HS-27A (cell line): ENCODE results near the gene TBL1XR1.

ENCODE experiments used
- DNase-seq: peaks from one replicate; pipeline ENCODE4 v3.0.0-alpha.2; 2012; ENCODE audit warnings: low read depth, missing footprints

Gene TBL1XR1

DNA sequence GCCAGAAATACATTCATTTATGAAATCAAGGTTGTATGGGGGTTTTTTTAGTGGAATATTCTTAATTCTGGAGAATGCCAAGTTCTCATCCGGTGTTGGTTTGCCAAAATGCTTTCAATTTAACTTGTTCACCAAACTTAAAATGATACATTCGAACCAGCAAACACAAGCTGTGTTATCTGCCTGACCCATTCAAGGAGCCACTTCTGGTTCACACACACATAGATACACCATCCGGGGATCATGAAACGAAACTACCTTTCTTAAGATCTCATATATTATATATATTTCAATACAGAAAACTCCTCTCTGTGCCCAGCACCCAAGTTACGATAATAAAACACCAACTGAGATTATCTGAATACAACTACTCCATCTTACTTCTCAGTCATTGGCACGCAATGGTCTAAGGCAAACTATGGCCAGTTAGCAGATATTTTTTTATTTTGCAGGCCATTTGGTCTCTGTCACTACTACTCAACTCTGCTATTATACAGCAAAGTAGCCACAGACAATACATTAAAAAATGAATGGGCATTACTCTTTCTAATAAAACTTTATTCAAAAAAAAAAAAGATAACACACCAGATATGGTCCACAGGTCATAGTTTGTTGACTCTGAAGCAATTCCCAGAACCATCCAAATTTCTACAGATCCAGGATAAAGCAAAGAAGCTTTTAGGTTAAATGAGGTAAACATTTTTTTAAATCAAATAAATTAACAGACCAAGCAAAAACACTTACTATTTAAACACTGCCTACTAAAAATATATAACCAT lies 89.6 kb downstream of the TBL1XR1 start:
- no peak for DNase-seq

DNA sequence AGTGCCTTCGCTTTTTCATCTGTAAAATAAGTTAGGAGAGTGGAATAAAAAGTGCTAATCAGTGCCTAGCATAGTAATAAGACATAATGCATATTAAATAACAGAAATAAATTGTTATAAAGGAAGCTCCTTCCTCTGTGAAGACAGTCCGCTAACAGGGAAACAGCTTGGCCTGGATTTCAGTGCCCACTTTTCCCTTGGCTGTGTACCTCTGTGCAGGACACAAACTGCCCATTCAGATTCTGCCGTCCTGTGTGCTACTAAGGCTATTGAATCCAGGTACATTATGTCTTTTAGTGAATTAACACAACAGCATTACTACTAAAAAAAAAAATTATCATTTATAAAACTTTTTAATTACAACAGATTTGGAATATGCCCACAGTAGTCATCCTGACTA lies 90.7 kb downstream of the TBL1XR1 start:
- no peak for DNase-seq

DNA sequence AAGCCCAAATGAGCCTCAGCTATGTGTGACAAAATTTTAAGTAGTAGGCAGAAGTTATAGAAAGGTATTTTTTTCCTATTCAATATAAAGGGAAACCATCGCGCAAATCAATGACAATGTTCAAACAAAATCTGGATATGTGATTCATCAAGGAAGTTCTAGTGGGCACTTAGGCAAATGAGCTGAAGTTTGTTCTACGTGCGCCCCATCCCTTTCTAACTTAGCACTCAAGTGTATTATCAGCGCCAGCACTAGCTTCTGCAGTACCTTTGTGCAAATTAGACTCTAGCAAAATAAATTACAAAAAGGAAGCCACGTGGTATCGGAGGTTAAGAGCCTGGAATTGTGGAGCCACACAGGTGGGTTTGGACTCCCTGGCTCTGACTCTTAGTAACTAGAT lies 91.1 kb downstream of the TBL1XR1 start:
- DNase-seq: no peak

DNA sequence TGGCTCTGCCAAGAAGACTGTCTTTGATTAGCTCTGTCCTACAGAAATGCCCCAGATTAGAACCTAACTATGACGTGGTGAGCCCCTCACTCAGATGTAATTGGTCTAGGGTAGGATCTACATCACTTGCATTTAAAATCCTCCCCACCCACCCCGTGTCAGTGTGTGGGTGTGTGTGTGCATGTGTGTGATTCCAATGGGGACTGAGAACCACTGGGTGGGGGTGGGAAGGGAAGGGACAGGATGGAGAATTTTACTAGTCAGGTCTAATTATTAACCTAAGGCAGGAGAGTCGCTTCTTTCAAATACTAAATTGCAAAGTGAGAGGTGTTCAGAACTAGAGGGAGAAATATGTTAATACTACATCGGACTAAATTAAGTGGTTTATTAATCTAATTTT lies 91.7 kb downstream of the TBL1XR1 start:
- DNase-seq: no peak

GRCh38 chr3:177104299-177104992 lies 92.8 kb downstream of the TBL1XR1 start:
- no peak for DNase-seq

GRCh38 chr3:177102553-177102952 lies 94.7 kb downstream of the TBL1XR1 start:
- DNase-seq: no peak

- DNase-seq: no peak
Measured at GRCh38 chr3:177098551-177098950, 98.7 kb downstream of the TBL1XR1 start.

GRCh38 chr3:177096615-177097014 lies 100.7 kb downstream of the TBL1XR1 start:
- no peak for DNase-seq

DNA sequence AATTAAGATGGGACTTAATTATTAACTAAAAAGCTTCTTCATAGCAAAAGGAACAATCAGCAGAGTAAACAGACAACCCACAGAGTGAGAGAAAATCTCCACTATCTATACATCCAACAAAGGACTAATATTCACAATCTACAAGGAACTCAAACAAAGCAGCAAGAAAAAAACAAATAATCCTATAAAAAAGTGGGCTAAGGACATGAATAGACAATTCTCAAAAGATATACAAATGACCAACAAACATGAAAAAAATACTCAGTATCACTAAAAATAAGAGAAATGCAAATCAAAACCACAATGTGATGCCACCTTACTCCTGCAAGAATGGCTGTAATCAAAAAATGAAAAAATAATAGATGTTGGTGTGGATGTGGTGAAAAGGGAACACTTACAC lies 103.3 kb downstream of the TBL1XR1 start:
- no peak for DNase-seq

GRCh38 chr3:177089901-177090300 lies 107.4 kb downstream of the TBL1XR1 start:
- DNase-seq: no peak

DNA sequence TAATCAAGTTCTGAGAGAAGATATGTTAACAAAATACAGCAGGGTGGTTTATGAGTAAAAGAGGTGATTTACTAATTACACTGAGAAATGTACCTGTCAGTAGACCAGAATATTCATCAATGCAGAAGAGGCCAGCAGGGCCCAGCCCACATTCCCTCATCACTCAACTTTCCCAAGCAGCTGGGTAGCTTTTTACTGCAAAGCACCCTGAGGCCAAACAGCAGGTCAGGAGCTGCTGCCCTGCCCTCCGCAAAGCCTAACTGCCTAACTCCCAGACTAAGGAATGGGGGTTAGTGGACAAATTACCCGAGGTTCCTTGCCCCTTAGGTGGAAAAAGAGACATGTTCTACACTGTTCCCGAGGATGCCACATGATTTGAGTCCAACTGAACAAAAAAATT lies 108.2 kb downstream of the TBL1XR1 start:
- DNase-seq: no peak

- DNase-seq: no peak
Measured at GRCh38 chr3:177085794-177086193, 111.5 kb downstream of the TBL1XR1 start.

DNA sequence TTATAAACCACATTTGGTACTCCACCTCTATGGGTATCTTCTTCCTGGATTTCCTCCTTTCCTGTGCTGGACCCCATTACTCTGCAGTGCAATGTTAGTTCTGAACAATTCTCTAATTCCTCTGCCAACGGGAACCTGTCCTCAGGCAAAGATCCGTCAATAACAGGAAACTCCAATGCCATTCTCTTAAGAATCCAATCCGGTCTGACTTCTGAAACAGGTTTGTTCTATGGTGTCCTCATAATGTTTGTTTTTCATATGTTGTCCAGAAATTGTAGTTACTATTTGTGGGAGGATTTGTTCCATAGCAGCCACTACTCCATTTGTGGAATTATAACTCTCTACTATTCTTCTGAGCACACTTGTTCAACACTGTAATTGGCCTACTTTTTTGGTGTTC lies 112.7 kb downstream of the TBL1XR1 start:
- no peak for DNase-seq

DNA sequence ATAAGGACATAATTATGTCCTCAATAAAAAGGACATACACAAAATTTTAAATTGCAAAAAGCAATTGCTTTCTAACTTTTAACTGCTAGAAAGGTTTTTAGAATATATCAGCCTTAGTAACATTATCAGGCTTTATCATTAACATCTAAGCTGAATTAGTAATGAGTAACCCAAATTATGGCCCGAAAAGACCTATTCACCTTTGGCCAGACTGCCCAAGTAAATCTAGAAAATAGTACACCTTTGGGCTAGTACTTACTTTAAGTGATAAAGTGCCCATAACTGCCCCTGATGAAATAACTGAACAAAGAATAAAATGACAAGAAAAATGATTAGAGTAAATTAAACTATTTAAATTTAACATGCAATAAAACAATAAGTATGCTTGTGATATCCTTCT lies 117.2 kb downstream of the TBL1XR1 start:
- no peak for DNase-seq

GRCh38 chr3:177079684-177080083 lies 117.6 kb downstream of the TBL1XR1 start:
- DNase-seq: no peak

GRCh38 chr3:177071496-177072156 lies 125.7 kb downstream of the TBL1XR1 start:
- DNase-seq: no peak

- no peak for DNase-seq
Measured at GRCh38 chr3:177069514-177070329, 127.6 kb downstream of the TBL1XR1 start.

GRCh38 chr3:177068967-177069366 lies 128.3 kb downstream of the TBL1XR1 start:
- no peak for DNase-seq

DNA sequence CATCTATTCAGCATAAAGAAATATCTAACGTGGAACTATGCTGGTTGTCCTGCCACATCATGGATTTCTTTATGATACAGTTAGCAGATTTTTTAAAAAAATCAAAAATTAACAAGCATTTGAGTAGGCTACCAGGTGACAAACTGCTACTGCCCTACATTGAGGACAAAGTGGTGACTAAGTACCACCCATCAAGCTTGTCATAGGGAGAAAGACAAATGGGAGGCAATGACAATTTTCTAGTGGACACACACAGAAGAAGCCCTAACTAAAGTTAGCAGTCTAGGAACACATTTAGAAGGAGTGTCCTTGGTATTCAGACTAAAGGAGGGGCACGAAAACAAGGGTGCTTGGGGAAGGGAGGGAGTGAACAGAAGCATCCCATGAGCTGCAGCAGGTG lies 131.2 kb downstream of the TBL1XR1 start:
- no peak for DNase-seq

- DNase-seq: no peak
Measured at GRCh38 chr3:177065285-177066033, 131.8 kb downstream of the TBL1XR1 start.

DNA sequence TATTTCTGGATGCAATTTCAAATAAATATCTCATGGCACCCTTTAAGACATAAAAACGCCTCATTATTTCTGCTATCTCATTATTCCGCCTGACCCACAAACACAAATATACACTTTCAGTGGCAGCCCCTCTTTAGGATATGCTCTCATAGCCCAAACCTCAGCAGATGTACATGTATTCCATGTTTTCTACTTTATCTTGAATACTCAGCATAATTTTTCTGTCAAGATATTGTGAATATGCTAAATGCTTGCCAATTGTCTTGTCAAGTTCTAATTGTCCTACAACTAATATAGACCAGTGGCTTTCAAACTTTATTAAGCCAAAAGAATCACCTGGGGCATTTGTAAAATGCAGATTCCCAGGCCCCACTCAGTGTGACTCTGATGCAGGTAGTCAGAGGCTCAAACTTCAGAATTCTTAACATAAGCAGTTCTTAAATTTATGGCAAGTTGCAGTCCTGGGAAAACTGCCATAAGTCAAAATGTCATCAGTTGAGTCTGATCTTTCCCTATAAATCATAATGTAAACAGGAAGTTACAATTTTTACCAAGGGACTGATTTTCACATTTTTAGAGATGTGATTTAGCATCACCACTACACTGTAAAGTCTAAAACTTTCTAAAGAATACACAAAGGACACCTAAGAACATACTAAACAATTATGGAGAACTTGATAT lies 135.1 kb downstream of the TBL1XR1 start:
- no peak for DNase-seq
